Prostate gland (tissue), 2 donors: Measurements from ENCODE around the gene NOL9. TPM values are rescaled to one million over a fixed set of nuclear protein-coding genes. Genes with fewer than 3 reads are reported as not detected.

Experiments
- DNase-seq: peaks from one replicate; pipeline ENCODE4 v3.0.0-alpha.2; 2019; ENCODE audit warnings: low spot score
- H3K27ac ChIP-seq, 2 donors: fragments of 200-600 bp; sonication (generic); 2 replicates each; pipeline ENCODE4 v1.5.1; 2017 to 2019
- H3K27me3 ChIP-seq: fragments of 200-600 bp; sonication (generic); replicated peaks from 2 replicates; pipeline ENCODE4 v1.5.1; 2019; ENCODE audit not compliant: insufficient read depth
- H3K36me3 ChIP-seq, 2 donors: fragments of 200-600 bp; sonication (generic); 1 replicate in 1 of 2; 2 replicates in 1 of 2; pipeline versions ENCODE4 v1.5.1 to v1.8.1; 2017 to 2019
- H3K4me1 ChIP-seq: fragments of 200-600 bp; sonication (generic); replicated peaks from 2 replicates; pipeline ENCODE4 v1.5.1; 2019
- H3K4me3 ChIP-seq, 2 donors: fragments of 200-600 bp; sonication (generic); 2 replicates each; pipeline ENCODE4 v1.5.1; 2017 to 2019
- H3K9me3 ChIP-seq: fragments of 200-600 bp; sonication (generic); 2 replicates; pipeline ENCODE4 v1.5.1; 2017
- CTCF ChIP-seq, 4 experiments: fragments of 200-600 bp in 2 of 4; fragments of 450-650 bp in 2 of 4; sonication (generic) in 2 of 4; IDR thresholded peaks; 1 replicate in 3 of 4; 2 replicates in 1 of 4; pipeline ENCODE4 v1.5.1; 2016 to 2019; ENCODE audit warnings: antibody characterized with exemption in 4 of 4, mild to moderate bottlenecking in 2 of 4, moderate library complexity in 2 of 4
- POLR2A ChIP-seq: fragments of 450-650 bp; IDR thresholded peaks from one replicate; pipeline ENCODE4 v1.6.1; 2016; ENCODE audit warnings: antibody characterized with exemption, mild to moderate bottlenecking
- POLR2AphosphoS5 ChIP-seq: sonication (generic); formaldehyde crosslinking; IDR thresholded peaks from one replicate; pipeline ENCODE4 v1.6.1; 2017; ENCODE audit warnings: antibody characterized with exemption
- WGBS: methylation state at CpG from one replicate; pipeline ENCODE4 v1.1.5; 2018; 5-methylcytosine and 5-hydroxymethylcytosine counted together
- intact Hi-C: fragments of 100-400 bp; cut with DNase I; formaldehyde crosslinking; loops from one replicate; pipeline ENCODE4 v1.14.2; 2022
- total RNA-seq, 2 donors: library from RNA; depleted of rRNA; stranded (reverse); fragments of >200 nt; gene quantifications; one replicate each; pipeline ENCODE4 v1.1.0, GENCODE V29; 2016

Gene NOL9
- total RNA-seq, result 10 to 100 TPM; 15.7 to 20.9 TPM

GRCh38 chr1:6554031-6554906 lies at the start of gene NOL9:
NOL9 (minus strand) TSS chr1:6554513; CDS start chr1:6554502, 11 bp downstream.
- TF ChIP-seq POLR2A (peak; percentile 42), POLR2AphosphoS5 (peak; percentile 91), CTCF (IDR thresholded peaks at IDR 0.05) (peak; percentile 95 to 99 (median 98))
- Histone ChIP-seq H3K4me1 (no peaks in the 10 kb centered on the region), H3K27ac (peak within 1 kb of the TSS; percentile 55 to 66), H3K4me3 (peak within 1 kb of the TSS; percentile 85 to 98), H3K27me3 (no peaks in the 10 kb centered on the region), H3K9me3 (no peaks in the 10 kb centered on the region), H3K36me3 (no peaks in the 10 kb centered on the region)
- intact Hi-C loops, result loop anchor here (2.0 kb wide), 3 partner anchors 27 to 81 kb away; no protein-coding TSS in a partner anchor
- 3% methylated on average over 55 of the region's 87 CpGs for WGBS
- DNase-seq, result peak; percentile 89

- no peak for TF ChIP-seq CTCF (IDR thresholded peaks at IDR 0.05)
- TF ChIP-seq POLR2A, result peak; percentile 3
- no peak for TF ChIP-seq POLR2AphosphoS5
Measured at GRCh38 chr1:6603238-6603914, 49.1 kb upstream of the NOL9 start.

GRCh38 chr1:6602669-6603237 lies 48.4 kb upstream of the NOL9 start, which contains the start of gene KLHL21:
KLHL21 (minus strand) TSS chr1:6602869; CDS start chr1:6602817, 52 bp downstream.
- intact Hi-C loops, result loop anchor here (5.0 kb wide), 1 partner anchor 245 kb away; no protein-coding TSS in a partner anchor
- 0% methylated on average over 49 of the region's 84 CpGs for WGBS
- H3K4me3 ChIP-seq, result peak within 1 kb of the TSS; percentile 80 to 86
- H3K4me1 ChIP-seq, result peaks cover 21% of the 10 kb centered on the region
- H3K27me3 ChIP-seq, result no peaks in the 10 kb centered on the region
- H3K27ac ChIP-seq, result peak within 1 kb of the TSS; percentile 97 to 99
- TF ChIP-seq POLR2A, result peak; percentile 85
- TF ChIP-seq POLR2AphosphoS5, result peak; percentile 75
- peak in 1 of 4 experiments; percentile 1 for TF ChIP-seq CTCF (IDR thresholded peaks at IDR 0.05)
- H3K36me3 ChIP-seq, result peaks cover 5% of the 10 kb centered on the region in 2 donors
- no peaks in the 10 kb centered on the region for H3K9me3 ChIP-seq
- peak; percentile 87 for DNase-seq

More at GRCh38 chr1:6603238-6603914, 49.1 kb upstream of the NOL9 start:
- DNase-seq, result no peak
- no peaks in the 10 kb centered on the region for H3K27me3 ChIP-seq
- H3K27ac ChIP-seq, result peak overlapping the region; percentile 97 to 99
- WGBS, result 2% methylated on average over 36 of the region's 36 CpGs
- H3K4me1 ChIP-seq, result peaks cover 16% of the 10 kb centered on the region
- no peaks in the 10 kb centered on the region for H3K9me3 ChIP-seq
- H3K36me3 ChIP-seq, result no peaks in the 10 kb centered on the region
- intact Hi-C loops, result loop anchor here (5.0 kb wide), 1 partner anchor 246 kb away; no protein-coding TSS in a partner anchor
- peak overlapping the region; percentile 80 to 86 for H3K4me3 ChIP-seq

GRCh38 chr1:6601923-6602668 lies 47.8 kb upstream of the NOL9 start:
- Histone ChIP-seq H3K4me1 (peaks cover 26% of the 10 kb centered on the region), H3K27ac (peak overlapping the region; percentile 97 to 99), H3K36me3 (peaks cover 6 to 12% of the 10 kb centered on the region in 2 donors), H3K27me3 (no peaks in the 10 kb centered on the region), H3K4me3 (peak overlapping the region; percentile 80 to 86), H3K9me3 (no peaks in the 10 kb centered on the region)
- WGBS, result under 1% methylated on average over 46 of the region's 103 CpGs
- no peak for DNase-seq
- TF ChIP-seq CTCF (IDR thresholded peaks at IDR 0.05) (peak in 2 of 4 experiments; percentile 7 to 11), POLR2AphosphoS5 (no peak), POLR2A (no peak)
- intact Hi-C loops, result loop anchor here (5.0 kb wide), 1 partner anchor 245 kb away; no protein-coding TSS in a partner anchor
